ENCODE measurements around the gene CELSR3. TPM values are rescaled to one million over a fixed set of nuclear protein-coding genes. Genes with fewer than 3 reads are reported as not detected.

Gene CELSR3
- total and polyA plus RNA-seq, 8 donors = 0.51 to 13.9 (median 1.4) TPM

DNA sequence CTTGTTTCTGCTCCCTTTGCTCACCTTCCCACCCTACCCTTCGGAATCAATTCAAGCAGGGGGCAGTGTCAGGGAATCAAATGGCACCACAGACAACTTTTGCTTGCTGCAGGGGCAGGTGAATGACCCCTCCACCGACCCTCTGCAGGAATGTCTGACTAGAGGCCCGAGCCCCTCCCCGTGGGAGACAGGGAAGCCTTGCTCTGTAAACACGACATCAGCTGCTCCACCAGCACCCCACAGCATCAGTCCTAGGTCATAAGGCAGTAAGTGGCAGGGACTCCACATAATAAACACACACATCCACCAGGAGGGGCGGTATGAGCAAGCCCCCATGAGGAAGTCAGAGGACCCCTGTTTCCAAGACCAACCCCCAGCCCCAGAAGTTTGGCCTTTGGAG is 25.4 kb downstream of the CELSR3 start:
- TF ChIP-seq, protein P1, sequence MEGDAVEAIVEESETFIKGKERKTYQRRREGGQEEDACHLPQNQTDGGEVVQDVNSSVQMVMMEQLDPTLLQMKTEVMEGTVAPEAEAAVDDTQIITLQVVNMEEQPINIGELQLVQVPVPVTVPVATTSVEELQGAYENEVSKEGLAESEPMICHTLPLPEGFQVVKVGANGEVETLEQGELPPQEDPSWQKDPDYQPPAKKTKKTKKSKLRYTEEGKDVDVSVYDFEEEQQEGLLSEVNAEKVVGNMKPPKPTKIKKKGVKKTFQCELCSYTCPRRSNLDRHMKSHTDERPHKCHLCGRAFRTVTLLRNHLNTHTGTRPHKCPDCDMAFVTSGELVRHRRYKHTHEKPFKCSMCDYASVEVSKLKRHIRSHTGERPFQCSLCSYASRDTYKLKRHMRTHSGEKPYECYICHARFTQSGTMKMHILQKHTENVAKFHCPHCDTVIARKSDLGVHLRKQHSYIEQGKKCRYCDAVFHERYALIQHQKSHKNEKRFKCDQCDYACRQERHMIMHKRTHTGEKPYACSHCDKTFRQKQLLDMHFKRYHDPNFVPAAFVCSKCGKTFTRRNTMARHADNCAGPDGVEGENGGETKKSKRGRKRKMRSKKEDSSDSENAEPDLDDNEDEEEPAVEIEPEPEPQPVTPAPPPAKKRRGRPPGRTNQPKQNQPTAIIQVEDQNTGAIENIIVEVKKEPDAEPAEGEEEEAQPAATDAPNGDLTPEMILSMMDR (IDR thresholded peaks at IDR 0.05) = no peak
- Histone ChIP-seq H3K4me3 (no peak overlapping the region), H3K27me3 (no peaks in the 10 kb centered on the region), H3K4me1 (peaks cover 0 to 6% (median 0%) of the 10 kb centered on the region in 3 donors), H3K36me3 (no peaks in the 10 kb centered on the region), H3K9me3 (no peaks in the 10 kb centered on the region), H3K27ac (no peak overlapping the region)
- ATAC-seq = no peak
- no peak for FAIRE-seq
- 69 to 77% methylated on average over 6 of the region's 6 CpGs for WGBS, 2 donors
- intact Hi-C loops (cut with DNase I) = no loop called here
- peak in 1 of 6 donors; percentile 27 for DNase-seq

DNA sequence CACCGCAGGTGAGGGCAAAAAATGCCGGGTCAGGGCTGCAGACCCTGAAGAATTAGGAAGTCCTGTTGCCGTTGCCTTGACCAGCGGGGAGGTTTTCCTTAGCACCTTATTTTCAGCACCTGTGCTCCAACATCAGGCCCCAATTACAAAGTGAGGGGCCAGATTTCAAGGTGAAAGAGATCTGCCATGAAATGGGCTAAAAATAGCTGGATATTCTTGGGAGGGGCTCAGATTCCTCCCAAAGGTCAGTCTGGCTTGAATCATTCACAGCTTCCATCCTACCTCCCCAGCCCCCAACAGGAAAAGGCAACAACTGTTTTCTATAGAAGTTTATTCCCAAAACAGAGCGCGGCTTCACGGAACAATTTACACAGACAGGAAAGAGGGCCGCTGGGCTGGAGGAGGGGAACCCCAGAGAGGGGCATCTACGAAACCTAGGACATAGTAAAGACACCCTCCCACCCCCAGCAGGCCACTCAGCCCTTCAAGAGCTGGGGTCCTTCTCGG is 26.5 kb downstream of the CELSR3 start:
- H3K4me3 ChIP-seq = peak overlapping the region; percentile 62 to 94 (median 81)
- H3K36me3 ChIP-seq = no peaks in the 10 kb centered on the region
- FAIRE-seq (no peak), DNase-seq (peak in 1 of 6 donors; percentile 24), ATAC-seq (no peak)
- intact Hi-C loops (cut with DNase I) = no loop called here
- peaks cover 0 to 6% (median 0%) of the 10 kb centered on the region in 3 donors for H3K4me1 ChIP-seq
- WGBS, 2 donors = 49 to 51% methylated on average over 10 of the region's 10 CpGs
- TF ChIP-seq, protein P1 (IDR thresholded peaks at IDR 0.05) = no peak
- H3K27ac ChIP-seq = peak overlapping the region in 1 of 4 donors; percentile 44
- H3K9me3 ChIP-seq = no peaks in the 10 kb centered on the region
- H3K27me3 ChIP-seq = no peaks in the 10 kb centered on the region

DNA sequence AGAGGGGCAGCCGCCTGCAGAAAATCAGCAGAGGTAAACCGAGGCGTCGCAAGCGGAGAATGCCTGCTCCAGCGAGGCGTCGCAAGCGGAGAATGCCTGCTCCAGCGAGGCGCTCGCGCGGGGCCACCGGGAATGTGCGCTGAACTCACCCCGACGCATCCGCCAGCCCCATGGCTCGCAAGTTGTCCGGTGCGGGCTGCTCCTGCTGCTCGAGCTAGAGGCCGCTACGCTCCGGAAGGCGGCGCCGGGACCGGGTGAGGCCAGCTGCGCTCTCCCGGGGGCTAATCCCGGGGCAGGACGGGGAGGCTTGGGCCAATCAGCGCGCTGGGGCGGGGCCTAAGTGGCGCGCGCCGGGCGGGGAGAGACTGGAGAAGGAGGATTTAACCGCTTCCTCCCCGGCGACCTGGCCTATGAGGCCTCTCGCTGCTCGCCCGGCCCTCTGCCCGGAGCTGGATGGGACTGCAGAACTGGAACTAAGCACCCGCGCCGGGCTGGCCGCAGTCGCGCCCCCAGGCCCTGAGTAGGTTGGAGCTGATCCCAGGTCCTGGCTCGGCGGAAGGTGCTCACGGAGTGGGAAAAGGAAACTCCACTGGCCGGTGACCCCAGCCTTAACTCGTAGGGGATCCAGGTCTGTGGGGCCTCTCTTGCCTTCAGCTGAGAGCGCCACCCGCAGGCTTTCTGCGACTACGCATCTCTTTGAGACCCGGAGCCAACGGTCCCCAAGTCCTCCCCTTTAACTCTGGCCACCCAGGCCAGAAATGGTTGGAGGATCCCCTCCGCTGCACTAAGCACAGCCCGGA is 27.3 kb downstream of the CELSR3 start, which contains the start of gene SLC26A6:
SLC26A6 (minus strand) TSS at position 240 of the 800 bp plus-strand sequence; CDS start at position 172, 68 bp downstream.
- Histone ChIP-seq H3K27me3 (no peaks in the 10 kb centered on the region), H3K9me3 (no peaks in the 10 kb centered on the region), H3K27ac (peak within 1 kb of the TSS; percentile 9 to 62 (median 54)), H3K4me3 (peak within 1 kb of the TSS; percentile 62 to 94 (median 81)), H3K4me1 (peaks cover 0 to 6% (median 0%) of the 10 kb centered on the region in 3 donors), H3K36me3 (no peaks in the 10 kb centered on the region)
- intact Hi-C loops (cut with DNase I) = no loop called here
- TF ChIP-seq, protein P1 (IDR thresholded peaks at IDR 0.05) = peak in 1 of 4 donors; percentile 9
- peak; percentile 96 to 99 (median 96) for DNase-seq
- WGBS, 2 donors = 0 to 1% methylated on average over 65 to 68 of the region's 68 CpGs
- FAIRE-seq = no peak
- ATAC-seq = peak; percentile 98 to 99 (median 98)

DNA sequence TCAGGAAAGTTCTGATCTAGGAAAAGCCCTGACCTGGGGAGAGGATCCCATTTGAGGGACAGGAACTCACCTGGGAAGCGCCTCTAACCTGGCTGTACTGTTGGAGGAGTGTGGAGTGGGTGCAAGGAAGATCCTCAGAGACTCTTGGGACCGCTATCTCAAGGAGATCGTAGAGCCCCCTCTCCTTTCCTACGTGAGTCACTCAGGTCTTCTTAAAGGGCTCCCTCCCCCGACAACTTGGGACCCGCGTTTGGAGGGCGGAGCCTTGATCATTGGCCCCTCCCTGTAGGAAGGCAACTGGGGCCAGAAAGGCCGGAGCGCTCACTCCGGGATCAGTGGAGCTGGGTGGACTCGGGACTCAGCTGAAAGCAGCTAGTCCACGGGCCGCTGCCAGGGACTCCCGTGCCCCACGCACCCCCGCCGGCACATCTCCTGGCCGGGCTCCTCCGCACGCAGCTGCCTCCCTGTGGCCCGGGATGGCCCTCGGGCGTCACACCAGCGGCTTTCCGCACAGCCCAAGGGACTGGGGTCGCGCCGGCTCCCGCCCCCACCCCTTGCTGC is 27.9 kb downstream of the CELSR3 start:
- TF ChIP-seq, protein P1 (IDR thresholded peaks at IDR 0.05) = no peak
- DNase-seq (peak in 5 of 6 donors; percentile 35 to 80 (median 61)), ATAC-seq (peak; percentile 42 to 54 (median 49)), FAIRE-seq (no peak)
- H3K4me1 ChIP-seq = peaks cover 0 to 6% (median 0%) of the 10 kb centered on the region in 3 donors
- intact Hi-C loops (cut with DNase I) = no loop called here
- WGBS, 2 donors = 3 to 4% methylated on average over 27 to 30 of the region's 30 CpGs
- no peaks in the 10 kb centered on the region for H3K27me3 ChIP-seq
- no peaks in the 10 kb centered on the region for H3K9me3 ChIP-seq
- H3K36me3 ChIP-seq = no peaks in the 10 kb centered on the region
- peak overlapping the region; percentile 9 to 55 (median 52) for H3K27ac ChIP-seq
- H3K4me3 ChIP-seq = peak overlapping the region; percentile 62 to 94 (median 81)
